G401.6 (cell line): ENCODE measurements around the gene RPS27.
"Not testable (repeated sequence)": the region's sequence is repeated elsewhere in the genome, so short reads cannot be mapped to it uniquely, and the experiment has no call there.

Experiments
- FAIRE-seq: peaks from 2 replicates; lab custom pipeline; 2012; peaks lifted over from hg19 to GRCh38; lab: Jason Lieb, UNC

RPS27 gene

GRCh38 chr1:153985941-153986761 is 4.4 kb upstream of the RPS27 start, which contains the start of gene RAB13:
Gene RAB13 (minus strand): TSS chr1:153986339. CDS start chr1:153986236, 103 bp downstream.
- FAIRE-seq: no peak

DNA sequence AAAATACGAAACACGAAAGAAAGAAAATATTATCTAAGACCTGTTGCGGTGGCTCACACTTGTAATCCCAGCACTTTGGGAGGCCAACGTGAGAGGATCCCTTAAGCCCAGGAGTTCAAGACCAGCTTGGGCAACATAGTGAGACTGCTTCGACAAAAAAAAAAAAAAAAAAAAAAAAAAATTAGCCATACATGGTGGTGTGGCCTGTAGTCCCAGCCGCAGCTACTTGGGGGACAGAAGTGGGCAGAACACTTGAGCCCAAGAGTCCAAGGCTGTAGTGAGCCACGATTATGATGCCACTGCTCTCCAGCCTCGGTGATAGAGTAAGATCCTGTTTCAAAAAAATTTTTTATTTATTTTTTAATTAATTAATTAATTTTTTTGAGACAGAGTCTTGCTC is 2.9 kb upstream of the RPS27 start:
- no peak for FAIRE-seq

GRCh38 chr1:153991151-153991630 is 629 bp downstream of the RPS27 start:
- FAIRE-seq: no peak

GRCh38 chr1:153991806-153992205 is 1.2 kb downstream of the RPS27 start:
- no peak for FAIRE-seq

- FAIRE-seq: no peak
Observed at GRCh38 chr1:153995202-153995601, 4.6 kb downstream of the RPS27 start.

- FAIRE-seq: no peak
Observed at GRCh38 chr1:153995640-153996039, 5.1 kb downstream of the RPS27 start.

DNA sequence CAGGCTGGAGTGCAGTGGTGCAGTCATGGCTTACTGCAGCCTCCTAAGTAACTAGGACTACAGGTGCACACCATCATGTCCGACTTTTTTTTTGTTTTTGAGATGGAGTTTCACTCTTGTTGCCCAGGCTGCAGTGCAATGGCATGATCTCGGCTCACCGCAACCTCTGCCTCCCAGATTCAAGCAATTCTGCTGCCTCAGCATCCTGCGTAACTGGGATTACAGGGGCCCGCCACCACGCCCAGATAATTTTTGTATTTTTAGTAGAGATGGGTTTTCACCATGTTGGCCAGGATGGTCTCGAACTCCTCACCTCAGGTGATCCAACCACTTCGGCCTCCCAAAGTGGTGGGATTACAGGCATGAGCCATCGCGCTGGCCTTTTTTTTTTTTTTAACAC is 6.3 kb downstream of the RPS27 start:
- not testable (repeated sequence) for FAIRE-seq

GRCh38 chr1:154000420-154000819 is 9.9 kb downstream of the RPS27 start:
- no peak for FAIRE-seq

DNA sequence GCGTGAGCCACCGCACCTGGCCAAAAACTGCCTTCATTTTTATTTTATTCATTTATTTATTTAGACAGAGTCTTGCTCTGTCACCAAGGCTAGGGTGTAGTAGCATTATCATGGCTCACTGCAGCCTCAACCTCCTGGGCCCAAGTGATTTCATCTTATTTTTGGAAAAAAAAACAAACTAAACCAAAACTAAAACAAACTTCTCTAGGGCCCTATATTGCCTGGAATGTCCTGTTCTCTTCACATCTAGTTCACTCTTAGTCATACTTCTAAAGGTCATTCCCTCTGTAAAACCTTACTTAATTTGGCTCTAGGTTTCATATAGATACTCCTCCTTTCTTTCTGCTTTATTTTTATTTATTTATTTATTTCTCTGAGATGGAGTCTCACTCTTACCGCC is 15.6 kb downstream of the RPS27 start:
- no peak for FAIRE-seq

- no peak for FAIRE-seq
Observed at GRCh38 chr1:154012129-154012528, 21.6 kb downstream of the RPS27 start.

GRCh38 chr1:154012543-154012942 is 22.0 kb downstream of the RPS27 start:
- not testable (repeated sequence) for FAIRE-seq

DNA sequence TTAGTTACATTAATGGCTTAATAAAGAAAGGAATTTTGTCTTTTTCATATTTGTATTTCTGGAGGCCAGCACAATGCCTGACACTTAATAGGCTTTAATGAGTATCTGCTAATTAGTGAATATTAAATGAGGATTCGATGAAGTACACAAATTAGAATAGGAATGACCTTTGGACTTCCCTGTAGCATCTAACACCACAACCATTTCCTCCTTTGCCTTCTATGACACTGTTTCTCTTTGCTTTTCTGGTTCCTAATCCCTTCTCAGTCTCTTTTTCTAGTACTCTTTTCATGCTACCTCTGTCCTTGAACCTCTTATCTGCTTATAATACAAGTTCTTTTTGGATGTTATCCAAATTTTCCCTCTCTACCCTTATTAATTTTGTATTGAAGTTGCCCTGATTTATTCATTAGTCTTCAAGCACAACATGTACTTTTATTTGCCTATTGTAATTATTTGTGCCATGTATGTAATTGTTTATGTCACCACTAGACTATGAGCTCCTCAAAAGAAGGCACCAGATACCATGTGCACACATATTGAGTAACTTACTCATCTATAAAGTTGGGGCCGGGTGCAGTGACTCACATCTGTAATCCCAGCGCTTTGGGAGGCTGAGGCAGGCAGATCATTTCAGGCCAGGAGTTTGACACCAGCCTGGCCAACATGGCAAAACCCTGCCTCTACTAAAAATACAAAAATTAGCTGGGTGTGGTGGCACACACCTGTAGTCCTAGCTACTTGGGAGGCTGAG is 23.8 kb downstream of the RPS27 start:
- no peak for FAIRE-seq

- no peak for FAIRE-seq
Observed at GRCh38 chr1:154019269-154019668, 28.7 kb downstream of the RPS27 start.

- no peak for FAIRE-seq
Observed at GRCh38 chr1:154019940-154020339, 29.4 kb downstream of the RPS27 start.

DNA sequence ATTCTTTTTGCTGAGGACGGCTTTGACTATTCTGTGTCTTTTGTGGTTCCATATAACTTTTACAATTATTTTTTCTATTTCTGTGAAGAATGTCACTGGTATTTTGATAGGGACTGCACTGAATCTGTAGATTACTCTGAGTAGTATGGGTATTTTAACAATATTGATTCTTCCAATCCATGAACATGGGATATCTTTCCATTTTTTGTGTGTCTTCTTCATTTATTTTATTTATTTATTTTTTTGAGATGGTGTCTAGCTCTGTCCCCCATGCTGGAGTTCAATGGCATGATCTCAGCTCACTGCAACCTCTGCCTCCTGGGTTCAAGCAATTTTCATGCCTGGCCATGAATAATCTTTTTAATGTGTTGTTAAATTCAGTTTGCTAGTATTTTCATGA is 43.1 kb downstream of the RPS27 start:
- FAIRE-seq: not testable (repeated sequence)
